Heart left ventricle (tissue), 16 donors: Measurements from ENCODE around the gene PLPPR3. TPM values are rescaled to one million over a fixed set of nuclear protein-coding genes. Genes with fewer than 3 reads are reported as not detected.

Experiments used
- ATAC-seq, 4 donors: fragments of 200-7000 bp; cut with Tn5 transposase; one replicate each; pipeline ENCODE4 v1.9.1; 2020 to 2022; ENCODE audit warnings: moderate library complexity in 4 of 4, mild to moderate bottlenecking in 3 of 4, moderate number of reproducible peaks in 1 of 4
- DNase-seq, 5 donors: peaks; one replicate each; pipeline ENCODE4 v3.0.0-alpha.2; 2020
- H3K27ac ChIP-seq, 12 donors: fragments of 200-600 bp; sonication (generic) in 4 of 12; one replicate each; pipeline versions ENCODE4 v1.5.0 to v1.8.0; 2016 to 2022; ENCODE audit warnings: mild to moderate bottlenecking in 2 of 12
- H3K27me3 ChIP-seq, 9 donors: fragments of 200-600 bp; sonication (generic) in 2 of 9; one replicate each; pipeline versions ENCODE4 v1.5.1 to v1.8.0; 2016 to 2022; ENCODE audit warnings: mild to moderate bottlenecking in 3 of 9
- H3K36me3 ChIP-seq, 9 donors: fragments of 200-600 bp; sonication (generic) in 2 of 9; one replicate each; pipeline versions ENCODE4 v1.5.0 to v1.8.0; 2018 to 2022; ENCODE audit warnings: mild to moderate bottlenecking in 2 of 9
- H3K4me1 ChIP-seq, 12 donors: fragments of 200-600 bp; sonication (generic) in 4 of 12; one replicate each; pipeline versions ENCODE4 v1.5.0 to v1.8.0; 2016 to 2022; ENCODE audit warnings: mild to moderate bottlenecking in 3 of 12
- H3K4me3 ChIP-seq, 12 donors: fragments of 200-600 bp; sonication (generic) in 4 of 12; one replicate each; pipeline versions ENCODE4 v1.5.0 to v1.8.0; 2017 to 2022; ENCODE audit warnings: mild to moderate bottlenecking in 9 of 12, moderate library complexity in 4 of 12
- H3K9me3 ChIP-seq, 12 donors: fragments of 200-600 bp; sonication (generic) in 4 of 12; one replicate each; pipeline versions ENCODE4 v1.5.0 to v1.8.0; 2016 to 2022; ENCODE audit warnings: mild to moderate bottlenecking in 1 of 12
- CTCF ChIP-seq, 12 donors: fragments of 200-600 bp; sonication (generic) in 4 of 12; IDR thresholded peaks; one replicate each; pipeline versions ENCODE4 v1.5.0 to v1.8.0; 2018 to 2022; ENCODE audit warnings: antibody characterized with exemption in 12 of 12, mild to moderate bottlenecking in 5 of 12
- POLR2A ChIP-seq, 2 donors: fragments of 450-650 bp; IDR thresholded peaks; one replicate each; pipeline ENCODE4 v1.6.1; 2017; ENCODE audit warnings: antibody characterized with exemption in 2 of 2, mild to moderate bottlenecking in 2 of 2, moderate library complexity in 2 of 2
- WGBS, 4 donors: extraction: QIAGEN DNeasy Blood & Tissue Kit in 2 of 4; methylation state at CpG; one replicate each; pipeline versions ENCODE4 v1.1.5 to v1.1.7; 2013 to 2018; 5-methylcytosine and 5-hydroxymethylcytosine counted together
- intact Hi-C, 10 donors: fragments of 100-400 bp; cut with DNase I; formaldehyde crosslinking; loops; one replicate each; pipeline versions ENCODE4 v1.11.1 to v1.14.2; 2022
- polyA plus RNA-seq, 2 donors: library from polyadenylated mRNA; stranded (reverse); fragments of 200-250 nt; gene quantifications; one replicate each; pipeline ENCODE4 v1.2.3, GENCODE V29; 2013
- total RNA-seq, 9 donors: library from RNA; depleted of rRNA in 2 of 9; stranded (reverse); fragments of >200 nt in 2 of 9; fragmentation: NEBNext Ultra II Directional in 3 of 9; extraction: Animal tissue kit (Norgen Biotek cat#: 25700) in 3 of 9; gene quantifications; one replicate each; pipeline versions ENCODE4 v1.1.0 to v1.2.4, GENCODE V29; 2016 to 2023
- donor health status: ischemic (EF 13 %, LVEDD 7.1; RV severe dilation, severe dysfunction).
- donor health status: healthy with polysubstance abuse.
- donor health status: DM: no; HTN: yes; CAD: no.
- donor health status: DM: no; HTN: no; CAD: no.
- donor health status: ischemic (EF 25% LVEDD 6.9; RV normal size, moderate dysfunction).
- donor health status: ischemic (EF 25% LVEDD 5.7; RV mildly dilated, moderate dysfunction).
- donor health status: healthy.
- donor health status: DM: yes; HTN: yes; CAD: no.
- donor health status: ischemic (EF 35%, LVEDD 5.7; RV mildly dilated, moderate dysfunction).
- donor health status: nonischemic (EF 11% LVEDD 7.7; RV severe dilation, severe dysfunction).
- donor health status: DM: yes; HTN: yes; CAD: no.
- donor health status: PGD.
- donor health status: ischemic (EF 29% LVEDD 5.4; RV normal size, mild dysfunction).
- donor health status: nonischemic (EF 23%, LVEDD 6.1; RV moderate dilation, normal function).

PLPPR3 gene
- total and polyA plus RNA-seq, 11 donors = 0.10 to 0.50 (median 0.14) TPM; not detected in 8

- no peaks in the 10 kb centered on the region for H3K9me3 ChIP-seq
- 63 to 82% (median 75%) methylated on average over 8 to 18 of the region's 18 CpGs for WGBS, 4 donors
- H3K27ac ChIP-seq = no peak overlapping the region
- intact Hi-C loops = loop anchor here in 9 of 10 donors (5.0 to 10.0 kb wide), 6 partner anchors 82 to 214 kb away; partner anchors contain the start of genes WDR18 (in 6 of the 9), CFD (in 5 of the 9) and ELANE (in 3 of the 9)
- DNase-seq (no peak), ATAC-seq (peak in 1 of 4 donors; percentile 41)
- peaks cover 0 to 11% (median 0%) of the 10 kb centered on the region in 12 donors for H3K4me1 ChIP-seq
- H3K36me3 ChIP-seq = no peaks in the 10 kb centered on the region
- H3K4me3 ChIP-seq = no peak overlapping the region
- no peaks in the 10 kb centered on the region for H3K27me3 ChIP-seq
- TF ChIP-seq CTCF (IDR thresholded peaks at IDR 0.05) (no peak), POLR2A (IDR thresholded peaks at IDR 0.05) (no peak)
Measured at GRCh38 chr19:772730-773436, 48.9 kb downstream of the PLPPR3 start.

- no peak for TF ChIP-seq POLR2A (IDR thresholded peaks at IDR 0.05)
- TF ChIP-seq CTCF (IDR thresholded peaks at IDR 0.05) = no peak
- Histone ChIP-seq H3K36me3 (no peaks in the 10 kb centered on the region), H3K9me3 (no peaks in the 10 kb centered on the region), H3K27ac (no peak overlapping the region), H3K27me3 (no peaks in the 10 kb centered on the region), H3K4me3 (no peak overlapping the region), H3K4me1 (peaks cover 0 to 11% (median 0%) of the 10 kb centered on the region in 12 donors)
- no peak for DNase-seq
- ATAC-seq = no peak
- WGBS, 4 donors = 84 to 87% (median 86%) methylated on average over 5 of the region's 5 CpGs
- intact Hi-C loops = loop anchor here in 9 of 10 donors (5.0 to 10.0 kb wide), 6 partner anchors 83 to 215 kb away; partner anchors contain the start of genes WDR18 (in 6 of the 9), CFD (in 5 of the 9) and ELANE (in 3 of the 9)
Measured at GRCh38 chr19:772063-772462, 49.7 kb downstream of the PLPPR3 start.

- no peaks in the 10 kb centered on the region for H3K36me3 ChIP-seq
- H3K27ac ChIP-seq = no peak overlapping the region
- ATAC-seq = peak in 3 of 4 donors; percentile 41 to 66 (median 61)
- no peak for DNase-seq
- H3K4me3 ChIP-seq = no peak overlapping the region
- no peaks in the 10 kb centered on the region for H3K9me3 ChIP-seq
- peak; percentile 37 to 62 (median 54) for TF ChIP-seq CTCF (IDR thresholded peaks at IDR 0.05)
- TF ChIP-seq POLR2A (IDR thresholded peaks at IDR 0.05) = no peak
- intact Hi-C loops = loop anchor here (2.0 to 10.0 kb wide), 8 partner anchors 83 to 216 kb away; partner anchors contain the start of genes WDR18 (in 6 of the 10), CFD (in 5 of the 10) and ELANE (in 3 of the 10)
- peaks cover 0 to 11% (median 0%) of the 10 kb centered on the region in 12 donors for H3K4me1 ChIP-seq
- WGBS, 4 donors = 23 to 28% (median 26%) methylated on average over 6 of the region's 6 CpGs
- no peaks in the 10 kb centered on the region for H3K27me3 ChIP-seq
Measured at GRCh38 chr19:771332-771785, 50.4 kb downstream of the PLPPR3 start.

GRCh38 chr19:769616-770015, 52.1 kb downstream of the PLPPR3 start:
- no peak overlapping the region for H3K4me3 ChIP-seq
- DNase-seq (no peak), ATAC-seq (no peak)
- intact Hi-C loops = loop anchor here (1.0 to 10.0 kb wide), 12 partner anchors 85 to 218 kb away; partner anchors contain the start of genes WDR18 (in 7 of the 10), CFD (in 6 of the 10), ELANE (in 3 of the 10) and KISS1R (in 1 of the 10)
- TF ChIP-seq POLR2A (IDR thresholded peaks at IDR 0.05) (no peak), CTCF (IDR thresholded peaks at IDR 0.05) (no peak)
- H3K27me3 ChIP-seq = no peaks in the 10 kb centered on the region
- WGBS, 4 donors = 75 to 79% (median 77%) methylated on average over 6 of the region's 6 CpGs
- no peaks in the 10 kb centered on the region for H3K9me3 ChIP-seq
- H3K27ac ChIP-seq = no peak overlapping the region
- peaks cover 0 to 11% (median 0%) of the 10 kb centered on the region in 12 donors for H3K4me1 ChIP-seq
- no peaks in the 10 kb centered on the region for H3K36me3 ChIP-seq
